SK-N-MC (cell line): ENCODE results near the gene CRHR2.

Experiments used
- DNase-seq: peaks from one replicate; pipeline ENCODE4 v3.0.0-alpha.2; 2011; ENCODE audit warnings: low read depth, low spot score
- H3K27ac ChIP-seq: fragments of 200-600 bp; sonication (generic); 2 replicates; pipeline ENCODE4 v1.5.1; 2016; ENCODE audit warnings: mixed run types
- H3K36me3 ChIP-seq: fragments of 200-600 bp; sonication (generic); 2 replicates; pipeline ENCODE4 v1.6.1; 2017; ENCODE audit warnings: antibody characterized with exemption, low read length, mixed read lengths; ENCODE audit not compliant: insufficient read depth
- H3K4me3 ChIP-seq: fragments of 200-600 bp; sonication (generic); 2 replicates; pipeline ENCODE4 v1.5.1; 2016
- H3K9ac ChIP-seq: fragments of 200-600 bp; sonication (generic); 2 replicates; pipeline ENCODE4 v1.8.0; 2017; ENCODE audit warnings: mixed run types, mixed read lengths; ENCODE audit not compliant: insufficient read length
- H3K9me3 ChIP-seq: fragments of 200-600 bp; sonication (generic); 2 replicates; pipeline ENCODE4 v1.6.1; 2017; ENCODE audit warnings: low read depth, mild to moderate bottlenecking, antibody characterized with exemption, low read length, moderate library complexity, mixed read lengths
- EZH2 ChIP-seq: fragments of 200-600 bp; sonication (generic); IDR thresholded peaks from one replicate; pipeline ENCODE4 v1.6.1; 2017; ENCODE audit warnings: antibody characterized with exemption
- FOXP2 ChIP-seq: optimal IDR thresholded peaks from 2 replicates; pipeline ENCODE3; 2011; ENCODE audit warnings: mild to moderate bottlenecking, moderate library complexity; ENCODE audit not compliant: insufficient read depth; ENCODE audit errors: extremely low read length, control extremely low read depth
- POLR2AphosphoS5 ChIP-seq: IDR thresholded peaks from 2 replicates; pipeline ENCODE4 v1.6.1; 2012; ENCODE audit warnings: mild to moderate bottlenecking, low read depth, low read length, borderline replicate concordance

The CRHR2 gene

DNA sequence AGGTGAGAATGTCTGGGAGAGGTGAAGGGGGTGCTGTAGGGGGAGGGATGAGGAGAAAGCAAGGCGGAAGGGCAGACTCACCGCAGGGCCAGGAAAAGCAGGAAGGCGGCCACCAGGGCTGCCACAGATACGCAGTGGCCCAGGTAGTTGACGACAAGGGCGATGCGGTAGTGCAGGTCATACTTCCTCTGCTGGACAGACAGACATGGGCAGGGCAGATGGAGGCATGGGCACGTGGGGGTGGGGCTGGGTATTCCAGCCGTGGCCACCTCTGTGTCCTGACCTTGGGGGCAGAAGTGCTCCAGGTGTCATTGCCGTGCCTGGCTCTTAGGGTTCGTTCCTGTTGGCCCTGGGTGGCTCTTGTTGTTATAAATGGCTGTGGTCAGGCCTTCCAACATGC lies 16.8 kb downstream of the CRHR2 start:
- no peak for TF ChIP-seq EZH2
- TF ChIP-seq POLR2AphosphoS5, result no peak
- no peak for TF ChIP-seq FOXP2
- H3K36me3 ChIP-seq, result no peaks in the 10 kb centered on the region
- no peaks in the 10 kb centered on the region for H3K9me3 ChIP-seq
- H3K9ac ChIP-seq, result no peak overlapping the region
- H3K4me3 ChIP-seq, result no peak overlapping the region
- H3K27ac ChIP-seq, result no peak overlapping the region
- no peak for DNase-seq

DNA sequence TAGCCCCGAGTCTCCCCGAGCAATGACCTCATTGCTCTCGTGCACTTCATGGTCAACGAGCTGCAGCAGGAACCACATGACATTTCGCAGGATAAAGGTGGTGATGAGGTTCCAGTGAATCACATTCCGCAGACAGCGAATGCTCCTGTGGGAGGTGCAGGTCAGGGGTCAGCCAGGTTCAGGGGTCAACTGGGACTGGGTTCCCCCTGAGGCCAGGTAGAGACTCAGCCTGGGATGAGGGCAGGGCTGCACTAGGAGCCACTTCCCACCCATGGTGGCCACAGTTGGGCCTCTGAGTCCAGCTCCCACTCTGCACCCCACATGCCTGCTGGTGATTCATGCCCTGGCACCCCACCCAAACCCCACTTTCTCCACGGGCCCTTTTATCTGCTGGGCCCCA lies 17.2 kb downstream of the CRHR2 start:
- Histone ChIP-seq H3K4me3 (no peak overlapping the region), H3K9me3 (no peaks in the 10 kb centered on the region), H3K9ac (no peak overlapping the region), H3K27ac (no peak overlapping the region), H3K36me3 (no peaks in the 10 kb centered on the region)
- no peak for DNase-seq
- no peak for TF ChIP-seq POLR2AphosphoS5
- no peak for TF ChIP-seq EZH2
- TF ChIP-seq FOXP2, result no peak

DNA sequence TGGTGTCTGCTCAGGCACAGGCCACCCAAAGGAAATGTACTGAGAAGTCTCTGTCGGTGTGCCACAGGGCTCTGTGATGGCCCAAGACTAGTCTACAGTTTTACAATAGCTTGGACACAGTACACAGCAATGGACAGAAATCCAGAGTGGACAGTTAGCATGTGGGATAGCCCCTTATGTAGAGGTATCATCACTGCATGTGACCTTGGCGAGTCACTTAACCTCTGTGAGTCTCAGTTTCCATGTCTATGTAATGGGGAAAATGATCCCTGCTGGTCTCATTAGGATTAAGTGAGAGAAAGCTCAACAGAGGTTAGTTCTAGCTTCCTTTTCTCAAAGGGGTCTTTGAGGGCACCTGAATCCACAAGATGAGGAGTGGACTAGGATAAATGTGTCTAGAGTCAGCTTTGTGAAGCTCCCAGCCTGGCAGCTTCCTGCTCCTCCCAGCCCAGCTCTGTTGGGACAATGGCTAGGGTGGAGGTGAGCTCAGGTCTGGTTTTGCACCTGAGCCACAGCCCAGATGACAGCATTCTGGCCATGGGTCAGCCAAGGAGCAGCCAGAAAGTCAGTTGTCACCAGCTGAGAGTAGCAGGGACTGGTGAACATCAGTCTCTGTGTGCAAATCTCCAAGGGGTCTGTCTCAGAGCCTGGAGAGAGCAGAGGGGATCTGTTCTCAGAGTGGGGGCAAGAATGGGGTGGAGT lies 17.9 kb downstream of the CRHR2 start:
- Histone ChIP-seq H3K9me3 (no peaks in the 10 kb centered on the region), H3K36me3 (no peaks in the 10 kb centered on the region), H3K27ac (no peak overlapping the region), H3K9ac (no peak overlapping the region), H3K4me3 (no peak overlapping the region)
- no peak for DNase-seq
- TF ChIP-seq FOXP2, result no peak
- TF ChIP-seq EZH2, result no peak
- no peak for TF ChIP-seq POLR2AphosphoS5

DNA sequence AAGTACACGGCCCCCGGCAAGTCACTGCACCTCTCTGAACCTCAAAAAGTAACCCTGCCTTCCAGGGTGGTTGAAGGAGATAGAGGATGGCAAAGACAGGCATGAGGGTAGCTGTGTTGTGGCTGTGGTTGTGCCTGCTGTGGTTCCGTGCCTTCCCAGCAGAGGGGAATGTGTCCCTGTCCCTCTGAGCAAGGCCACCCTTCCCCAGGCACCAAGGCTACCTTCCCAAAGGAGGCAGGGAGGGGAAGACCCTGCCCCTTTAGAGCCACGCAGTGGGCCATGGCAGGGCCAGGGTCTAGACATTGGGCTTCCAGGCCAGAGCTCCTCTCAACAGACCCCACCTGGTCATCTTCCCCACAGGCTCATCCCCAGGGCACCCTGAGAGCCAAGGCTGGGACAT lies 18.8 kb downstream of the CRHR2 start:
- H3K36me3 ChIP-seq, result no peaks in the 10 kb centered on the region
- H3K9me3 ChIP-seq, result no peaks in the 10 kb centered on the region
- H3K4me3 ChIP-seq, result no peak overlapping the region
- H3K27ac ChIP-seq, result no peak overlapping the region
- TF ChIP-seq FOXP2 (no peak), EZH2 (no peak), POLR2AphosphoS5 (no peak)
- no peak for DNase-seq
- H3K9ac ChIP-seq, result no peak overlapping the region

DNA sequence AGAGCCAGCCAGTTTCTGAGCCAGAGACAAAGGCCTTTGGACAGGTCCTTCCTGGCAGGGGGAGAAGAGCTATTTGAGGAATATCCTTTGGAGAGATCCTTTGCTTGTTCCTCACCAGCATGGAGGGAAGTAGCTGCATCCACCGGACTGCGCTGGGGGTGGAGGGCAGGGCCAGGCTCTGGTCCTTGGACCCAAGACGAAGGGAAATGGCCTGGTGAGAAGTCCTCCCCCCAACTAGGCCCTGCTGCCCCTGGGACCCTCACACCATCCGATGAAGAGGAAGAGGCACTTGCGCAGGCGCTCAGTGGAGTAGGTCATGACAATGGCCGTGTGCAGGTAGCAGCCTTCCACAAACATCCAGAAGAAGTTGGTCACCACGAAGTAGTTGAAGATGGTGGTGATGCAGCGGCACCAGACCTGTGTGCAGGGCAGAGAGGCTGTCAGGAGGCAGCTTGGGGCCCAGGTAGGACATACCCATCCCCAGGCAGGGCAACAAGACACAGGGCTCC lies 19.8 kb downstream of the CRHR2 start:
- no peak overlapping the region for H3K9ac ChIP-seq
- no peak for TF ChIP-seq FOXP2
- TF ChIP-seq POLR2AphosphoS5, result no peak
- H3K36me3 ChIP-seq, result no peaks in the 10 kb centered on the region
- no peaks in the 10 kb centered on the region for H3K9me3 ChIP-seq
- H3K27ac ChIP-seq, result no peak overlapping the region
- H3K4me3 ChIP-seq, result no peak overlapping the region
- no peak for DNase-seq

DNA sequence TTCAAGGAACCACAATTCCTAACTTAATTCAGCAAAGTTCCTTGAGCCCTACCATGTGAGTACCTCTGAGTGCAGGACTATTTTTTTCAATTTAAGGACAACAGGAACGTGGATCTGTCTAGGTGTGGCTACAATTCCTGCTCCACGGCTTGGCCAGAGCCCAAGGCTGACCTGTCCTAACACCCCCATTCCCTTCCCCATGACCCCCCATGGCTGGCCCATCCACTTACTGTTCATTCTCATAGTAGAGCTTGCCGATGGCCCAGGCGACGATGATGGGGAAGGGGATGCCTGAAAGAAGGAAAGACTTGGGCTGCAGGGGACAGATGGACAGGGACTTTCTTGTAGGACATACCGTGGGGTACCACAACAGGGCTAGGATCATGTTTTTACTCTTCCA lies 20.3 kb downstream of the CRHR2 start:
- Histone ChIP-seq H3K9me3 (no peaks in the 10 kb centered on the region), H3K27ac (no peak overlapping the region), H3K9ac (no peak overlapping the region), H3K36me3 (no peaks in the 10 kb centered on the region), H3K4me3 (no peak overlapping the region)
- DNase-seq, result no peak
- TF ChIP-seq EZH2, result no peak
- no peak for TF ChIP-seq FOXP2
- no peak for TF ChIP-seq POLR2AphosphoS5

DNA sequence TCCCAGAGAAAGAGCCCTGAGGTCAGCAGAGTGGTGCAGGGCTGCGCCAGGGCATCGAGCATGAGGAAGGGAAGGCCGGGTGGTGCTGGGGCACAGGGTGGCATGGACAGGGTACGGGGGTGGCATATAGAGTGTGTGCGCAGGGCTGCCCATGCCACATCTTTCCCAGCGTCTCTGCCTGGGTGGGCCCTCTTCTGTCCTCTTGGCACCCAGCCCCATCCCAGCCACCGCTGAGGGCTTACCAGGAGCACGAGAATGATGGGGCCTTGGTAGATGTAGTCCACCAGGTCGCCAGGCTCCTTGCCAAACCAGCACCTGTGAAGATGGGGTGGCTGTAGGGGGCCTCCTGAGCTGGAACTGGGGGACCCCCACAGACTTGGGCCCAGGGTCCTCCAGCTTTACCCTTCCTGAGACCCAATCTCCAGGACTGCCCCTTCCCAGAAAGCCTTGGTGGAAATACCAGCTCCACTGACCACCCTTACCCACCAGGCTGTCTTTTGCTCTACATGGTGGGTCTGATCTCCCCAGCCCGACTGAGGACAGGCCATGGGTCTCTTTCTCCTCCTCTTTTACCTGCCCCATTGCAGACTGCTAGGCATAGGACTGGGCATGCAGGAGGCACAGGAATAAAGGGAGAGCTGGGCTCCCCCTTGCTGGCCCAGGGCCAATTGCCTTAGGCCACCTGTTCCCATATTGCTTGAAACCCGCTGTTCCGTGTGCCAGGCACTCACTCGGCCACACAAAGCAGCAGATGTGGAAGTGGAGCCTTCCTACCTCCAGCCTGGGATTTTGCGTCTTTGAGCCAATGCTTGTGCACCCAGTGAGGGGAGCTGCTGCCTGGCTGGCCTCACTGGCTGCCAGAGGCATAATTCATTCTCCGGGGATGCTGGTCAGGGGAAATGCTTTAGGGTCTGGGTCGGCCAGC lies 21.7 kb downstream of the CRHR2 start:
- Histone ChIP-seq H3K36me3 (no peaks in the 10 kb centered on the region), H3K27ac (no peak overlapping the region), H3K9ac (no peak overlapping the region), H3K9me3 (no peaks in the 10 kb centered on the region), H3K4me3 (no peak overlapping the region)
- TF ChIP-seq FOXP2, result no peak
- no peak for TF ChIP-seq POLR2AphosphoS5
- TF ChIP-seq EZH2, result no peak
- no peak for DNase-seq

DNA sequence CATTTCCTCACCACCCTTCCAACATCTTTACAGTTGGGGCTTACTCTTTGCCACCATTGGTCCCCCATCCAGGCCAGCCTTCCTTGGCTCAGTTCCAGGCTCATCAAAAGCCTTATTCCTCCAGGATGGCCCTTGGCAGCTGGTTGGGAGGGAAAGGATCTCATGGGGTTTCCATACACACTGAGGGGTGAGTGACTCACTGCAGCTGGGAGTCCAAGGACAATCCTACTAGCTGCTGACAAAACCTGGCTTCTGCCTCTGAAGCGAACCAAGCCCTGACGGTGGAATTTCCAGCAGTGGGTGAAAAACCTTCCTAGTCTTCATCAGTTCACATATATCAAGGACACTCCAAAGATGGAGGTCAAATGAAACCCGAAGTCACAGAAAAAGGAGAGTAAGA lies 22.9 kb downstream of the CRHR2 start:
- Histone ChIP-seq H3K4me3 (no peak overlapping the region), H3K9me3 (no peaks in the 10 kb centered on the region), H3K9ac (no peak overlapping the region), H3K27ac (no peak overlapping the region), H3K36me3 (no peaks in the 10 kb centered on the region)
- TF ChIP-seq EZH2 (no peak), FOXP2 (no peak)
- no peak for DNase-seq

DNA sequence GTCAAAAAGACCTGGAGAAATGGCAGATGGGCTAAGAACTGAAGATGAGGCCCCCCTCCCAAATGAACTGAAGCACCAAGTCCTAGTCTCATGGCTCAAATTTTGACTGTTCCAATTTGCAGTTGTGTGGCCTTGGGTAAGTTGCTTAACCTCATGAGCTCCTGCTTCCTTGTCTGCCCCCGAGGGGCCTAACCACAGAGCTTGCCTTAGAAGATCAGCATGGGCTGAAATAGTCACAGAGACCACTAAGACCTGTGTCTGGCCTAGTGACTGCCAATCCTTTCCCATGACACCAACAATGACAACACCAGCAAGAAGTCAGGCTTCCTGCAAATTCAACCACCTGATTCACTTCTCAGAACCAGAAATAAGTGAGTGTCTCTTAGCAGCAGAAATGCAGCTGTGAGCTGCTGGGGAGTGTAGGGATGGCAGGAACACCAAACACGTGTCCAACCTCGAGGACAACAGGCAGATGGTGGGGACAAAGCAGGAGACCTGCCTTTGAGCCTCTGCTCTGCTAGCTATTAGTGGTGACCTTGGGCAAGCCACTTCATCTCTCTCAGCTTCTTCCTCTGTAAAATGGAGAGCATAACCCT lies 23.7 kb downstream of the CRHR2 start:
- H3K9me3 ChIP-seq, result no peaks in the 10 kb centered on the region
- no peak overlapping the region for H3K27ac ChIP-seq
- DNase-seq, result no peak
- H3K36me3 ChIP-seq, result no peaks in the 10 kb centered on the region
- no peak for TF ChIP-seq POLR2AphosphoS5
- no peak overlapping the region for H3K4me3 ChIP-seq
- H3K9ac ChIP-seq, result no peak overlapping the region
